Gastrocnemius medialis (tissue), 4 donors: ENCODE results near the gene SLC22A5.

Experiments
- CTCF ChIP-seq, 5 experiments: fragments of 450-650 bp in 3 of 5; fragments of 200-600 bp in 2 of 5; sonication (generic) in 2 of 5; IDR thresholded peaks in 4 of 5; conservative IDR thresholded peaks in 1 of 5; 1 replicate in 4 of 5; 2 replicates in 1 of 5; pipeline ENCODE4 v1.5.1; 2016 to 2019; ENCODE audit warnings: antibody characterized with exemption in 5 of 5, mild to moderate bottlenecking in 3 of 5, moderate library complexity in 3 of 5
- POLR2A ChIP-seq, 2 donors: fragments of 450-650 bp; IDR thresholded peaks; one replicate each; pipeline ENCODE4 v1.6.1; 2017; ENCODE audit warnings: antibody characterized with exemption in 2 of 2, mild to moderate bottlenecking in 2 of 2, moderate library complexity in 2 of 2

GRCh38 chr5:132408456-132408855 lies 38.9 kb downstream of the SLC22A5 start:
- TF ChIP-seq CTCF (IDR thresholded peaks at IDR 0.05 in 4 of 5, conservative IDR thresholded peaks at IDR 0.05 in 1 of 5) (no peak), POLR2A (IDR thresholded peaks at IDR 0.05) (no peak)
